K562 (cell line): Measurements from ENCODE around the gene LRRC7. TPM values are rescaled to one million over a fixed set of nuclear protein-coding genes. Genes with fewer than 3 reads are reported as not detected.

ENCODE experiments used
- ARID3A ChIP-seq: IDR thresholded peaks from 2 replicates; pipeline ENCODE4 v1.6.1; 2012; ENCODE audit warnings: low read depth, low read length, improper control_type of control experiment, borderline replicate concordance
- ATF7 ChIP-seq: fragments of 450-650 bp; IDR thresholded peaks from 2 replicates; pipeline ENCODE4 v1.7.1; 2014; ENCODE audit warnings: mild to moderate bottlenecking, moderate library complexity
- BMI1 ChIP-seq: fragments of 150-350 bp; IDR thresholded peaks from 2 replicates; pipeline ENCODE4 v1.6.1; 2014; ENCODE audit warnings: low read length
- E2F3 ChIP-seq: fragments of 250-450 bp; sonication (Bioruptor Pico); IDR thresholded peaks from 2 replicates; pipeline ENCODE4 v1.4.0; 2020; ENCODE audit warnings: mild to moderate bottlenecking
- EGR1 ChIP-seq: fragments of 450-650 bp; conservative IDR thresholded peaks from 2 replicates; pipeline ENCODE4 v1.6.1; 2017; ENCODE audit warnings: mild to moderate bottlenecking
- FOSL1 ChIP-seq: fragments of 200-800 bp; sonication (Bioruptor generic); conservative IDR thresholded peaks from 2 replicates; pipeline ENCODE4 v1.6.1; 2016; ENCODE audit warnings: missing genetic modification characterization, missing compliant biosample characterization
- GTF2F1 ChIP-seq: IDR thresholded peaks from 2 replicates; pipeline ENCODE4 v1.6.1; 2011; ENCODE audit warnings: low read depth, low read length, improper control_type of control experiment
- HOMEZ ChIP-seq: fragments of 250-450 bp; sonication (Bioruptor Pico); IDR thresholded peaks from 2 replicates; pipeline ENCODE4 v1.4.0; 2020; ENCODE audit warnings: mild to moderate bottlenecking, moderate library complexity
- KDM4B ChIP-seq, 2 experiments: fragments of 450-650 bp in 1 of 2; sonication (generic) in 1 of 2; IDR thresholded peaks; 2 replicates each; pipeline ENCODE4 v1.6.1; 2016 to 2017; ENCODE audit warnings: borderline replicate concordance in 2 of 2, antibody characterized with exemption in 1 of 2, low read depth in 1 of 2, mild to moderate bottlenecking in 1 of 2
- MNT ChIP-seq, 2 experiments: fragments of 450-650 bp; conservative IDR thresholded peaks; 2 replicates each; pipeline ENCODE4 v1.6.1; 2017; ENCODE audit warnings: mild to moderate bottlenecking in 2 of 2, moderate library complexity in 2 of 2
- NR4A1 ChIP-seq, 2 experiments: fragments of 250-450 bp in 1 of 2; fragments of 450-650 bp in 1 of 2; sonication (Bioruptor Pico) in 1 of 2; IDR thresholded peaks; 2 replicates each; pipeline versions ENCODE4 v1.4.0 to v1.6.1; 2016 to 2020; ENCODE audit warnings: mild to moderate bottlenecking in 2 of 2, missing compliant biosample characterization in 1 of 2, missing genetic modification characterization in 1 of 2, moderate library complexity in 1 of 2
- SIN3B ChIP-seq: fragments of 450-650 bp; IDR thresholded peaks from 2 replicates; pipeline ENCODE4 v1.6.1; 2017; ENCODE audit warnings: low read depth, mild to moderate bottlenecking, moderate library complexity
- SIRT6 ChIP-seq: IDR thresholded peaks from one replicate; pipeline ENCODE4 v1.6.1; 2012; ENCODE audit warnings: low read depth, mild to moderate bottlenecking, control low read depth, inconsistent platforms, low read length, moderate library complexity
- SMARCA5 ChIP-seq: fragments of 450-650 bp; IDR thresholded peaks from 2 replicates; pipeline ENCODE4 v1.6.1; 2016
- SNIP1 ChIP-seq: fragments of 450-650 bp; IDR thresholded peaks from 2 replicates; pipeline ENCODE4 v1.7.1; 2017; ENCODE audit warnings: low read depth, mild to moderate bottlenecking
- TFAP4 ChIP-seq: sonication (generic); formaldehyde crosslinking; IDR thresholded peaks from 2 replicates; pipeline ENCODE4 v1.8.0; 2022; ENCODE audit warnings: missing genetic modification reagents, mild to moderate bottlenecking, moderate library complexity, borderline replicate concordance
- ZKSCAN3 ChIP-seq: fragments of 250-450 bp; sonication (Bioruptor Pico); IDR thresholded peaks from 2 replicates; pipeline ENCODE4 v1.4.0; 2020
- ZNF23 ChIP-seq: fragments of 250-450 bp; sonication (Bioruptor Pico); IDR thresholded peaks from 2 replicates; pipeline ENCODE4 v1.4.0; 2020; ENCODE audit warnings: mild to moderate bottlenecking
- ZNF232 ChIP-seq: sonication (generic); formaldehyde crosslinking; IDR thresholded peaks from 2 replicates; pipeline ENCODE4 v1.8.0; 2022; ENCODE audit warnings: mild to moderate bottlenecking, missing genetic modification reagents
- ZNF324 ChIP-seq: fragments of 250-450 bp; sonication (Bioruptor Pico); IDR thresholded peaks from 2 replicates; pipeline ENCODE4 v1.4.0; 2020; ENCODE audit warnings: mild to moderate bottlenecking
- polyA plus RNA-seq, 8 experiments: library from polyadenylated mRNA; depleted of rRNA in 4 of 8; stranded (reverse) in 5 of 8; unstranded in 3 of 8; fragments of >200 nt; fragmentation: Nextera tagmentation in 2 of 8; fragmentation: Illumina TruSeq in 1 of 8; extraction: Ambion mirVana in 2 of 8; extraction: Trizol in 1 of 8; gene quantifications; 2 replicates each; pipeline versions ENCODE4 v1.2.1 to v1.2.3, GENCODE V29; 2011 to 2014; ENCODE audit warnings: inconsistent platforms in 1 of 8, missing spikeins in 1 of 8
- total RNA-seq, 7 experiments: library from RNA; depleted of rRNA in 6 of 7; stranded (reverse); fragments of >200 nt in 6 of 7; fragmentation: Illumina TruSeq in 2 of 7; extraction: Trizol in 2 of 7; gene quantifications; 2 replicates each; pipeline versions ENCODE4 v1.2.1 to v1.2.3, GENCODE V29; 2011 to 2021; ENCODE audit warnings: low replicate concordance in 1 of 7
- TF ChIP-seq, protein P1 (sequence below): fragments of 250-450 bp; sonication (Bioruptor Pico); IDR thresholded peaks from 2 replicates; pipeline ENCODE4 v1.5.0; 2020; ENCODE audit warnings: mild to moderate bottlenecking

LRRC7 gene
- total and polyA plus RNA-seq, 9 of the 15 experiments (the other 6 are each of a cell fraction or from before 2014, with no cell fraction given) = 0.09 to 0.94 (median 0.49) TPM

- TF ChIP-seq HOMEZ (no peak), FOSL1 (tag) (peak; percentile 67), EGR1 (no peak), SNIP1 (no peak), SIRT6 (no peak), SIN3B (no peak), ARID3A (no peak), ZNF23 (CRISPR knock-in tag) (0 out of 2 replicates have a peak, but pooled peaks have one; percentile 36), ATF7 (peak; percentile 32; the same call in 1 of the 2 replicates), MNT (conservative IDR thresholded peaks at IDR 0.05) (no peak), TFAP4 (no peak), BMI1 (no peak), KDM4B (IDR thresholded peaks at IDR 0.05; ENCODE audit: borderline replicate concordance in 2 of 2, low read depth in 1 of 2) (no peak), NR4A1 (CRISPR knock-in tag; IDR thresholded peaks at IDR 0.05) (peak; percentile 11; the same call in 1 of the 2 replicates), NR4A1 (tag; IDR thresholded peaks at IDR 0.05) (no peak), ZNF324 (CRISPR knock-in tag) (no peak), ZKSCAN3 (no peak), SMARCA5 (no peak), E2F3 (CRISPR knock-in tag) (no peak), GTF2F1 (no peak), ZNF232 (CRISPR knock-in tag) (no peak)
- TF ChIP-seq, protein P1, sequence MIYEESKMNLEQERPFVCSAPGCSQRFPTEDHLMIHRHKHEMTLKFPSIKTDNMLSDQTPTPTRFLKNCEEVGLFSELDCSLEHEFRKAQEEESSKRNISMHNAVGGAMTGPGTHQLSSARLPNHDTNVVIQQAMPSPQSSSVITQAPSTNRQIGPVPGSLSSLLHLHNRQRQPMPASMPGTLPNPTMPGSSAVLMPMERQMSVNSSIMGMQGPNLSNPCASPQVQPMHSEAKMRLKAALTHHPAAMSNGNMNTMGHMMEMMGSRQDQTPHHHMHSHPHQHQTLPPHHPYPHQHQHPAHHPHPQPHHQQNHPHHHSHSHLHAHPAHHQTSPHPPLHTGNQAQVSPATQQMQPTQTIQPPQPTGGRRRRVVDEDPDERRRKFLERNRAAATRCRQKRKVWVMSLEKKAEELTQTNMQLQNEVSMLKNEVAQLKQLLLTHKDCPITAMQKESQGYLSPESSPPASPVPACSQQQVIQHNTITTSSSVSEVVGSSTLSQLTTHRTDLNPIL (CRISPR knock-in tag) = 0 out of 2 replicates have a peak, but pooled peaks have one; percentile 48
Measured at GRCh38 chr1:70041317-70042045, 473.8 kb downstream of the LRRC7 start (continued).
